HG03196 (cell line): ENCODE data around the gene RNLS.
"Not testable (repeated sequence)": the region's sequence is repeated elsewhere in the genome, so short reads cannot be mapped to it uniquely, and the experiment has no call there.

Source experiments
- ATAC-seq: cut with Tn5 transposase; IDR thresholded peaks from one replicate; pipeline ENCODE4 v1.9.1; 2021; ENCODE audit not compliant: unreplicated experiment

The RNLS gene

DNA sequence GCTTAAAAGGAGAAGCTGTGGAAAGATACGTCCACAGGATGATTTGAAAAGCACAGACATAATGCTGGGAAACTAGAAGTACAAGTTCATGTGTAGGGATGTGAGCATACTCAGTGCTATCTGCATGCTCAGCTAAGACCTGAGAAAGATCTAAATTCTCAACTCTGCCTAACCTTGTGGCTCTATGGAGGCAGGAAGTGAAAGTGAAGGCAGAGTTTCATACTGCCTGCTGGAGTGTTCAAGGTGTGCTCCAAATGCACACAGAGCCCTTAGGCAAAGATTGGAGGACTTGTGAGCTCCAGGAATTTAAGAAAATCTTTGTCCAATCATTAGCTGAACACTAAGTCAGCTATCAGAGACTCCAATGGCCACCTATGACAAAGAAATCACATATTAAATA is 190.9 kb downstream of the RNLS start:
- peak; percentile 82 for ATAC-seq

DNA sequence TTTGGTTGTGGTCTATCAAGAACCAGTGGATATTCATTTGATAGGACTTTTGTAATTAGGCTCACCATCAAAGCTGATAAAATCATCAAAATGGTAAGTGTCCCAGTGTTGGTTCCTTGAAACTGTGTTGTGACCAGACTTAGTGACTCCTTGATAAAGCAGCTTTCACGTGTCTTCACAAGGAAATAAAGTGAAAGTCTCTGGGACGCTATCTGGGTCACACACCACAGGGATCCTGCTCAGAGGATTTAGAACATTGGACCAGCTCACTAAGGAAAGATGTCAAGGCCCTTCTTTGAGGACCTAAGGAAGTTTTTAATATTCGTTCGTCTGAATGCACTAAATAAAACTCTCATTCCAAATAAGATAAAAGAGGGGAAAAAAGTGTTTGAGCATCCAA is 193.1 kb downstream of the RNLS start:
- ATAC-seq: no peak

GRCh38 chr10:88389456-88389855 is 193.7 kb downstream of the RNLS start:
- no peak for ATAC-seq

- no peak for ATAC-seq
Measured at GRCh38 chr10:88388324-88388723, 194.8 kb downstream of the RNLS start.

DNA sequence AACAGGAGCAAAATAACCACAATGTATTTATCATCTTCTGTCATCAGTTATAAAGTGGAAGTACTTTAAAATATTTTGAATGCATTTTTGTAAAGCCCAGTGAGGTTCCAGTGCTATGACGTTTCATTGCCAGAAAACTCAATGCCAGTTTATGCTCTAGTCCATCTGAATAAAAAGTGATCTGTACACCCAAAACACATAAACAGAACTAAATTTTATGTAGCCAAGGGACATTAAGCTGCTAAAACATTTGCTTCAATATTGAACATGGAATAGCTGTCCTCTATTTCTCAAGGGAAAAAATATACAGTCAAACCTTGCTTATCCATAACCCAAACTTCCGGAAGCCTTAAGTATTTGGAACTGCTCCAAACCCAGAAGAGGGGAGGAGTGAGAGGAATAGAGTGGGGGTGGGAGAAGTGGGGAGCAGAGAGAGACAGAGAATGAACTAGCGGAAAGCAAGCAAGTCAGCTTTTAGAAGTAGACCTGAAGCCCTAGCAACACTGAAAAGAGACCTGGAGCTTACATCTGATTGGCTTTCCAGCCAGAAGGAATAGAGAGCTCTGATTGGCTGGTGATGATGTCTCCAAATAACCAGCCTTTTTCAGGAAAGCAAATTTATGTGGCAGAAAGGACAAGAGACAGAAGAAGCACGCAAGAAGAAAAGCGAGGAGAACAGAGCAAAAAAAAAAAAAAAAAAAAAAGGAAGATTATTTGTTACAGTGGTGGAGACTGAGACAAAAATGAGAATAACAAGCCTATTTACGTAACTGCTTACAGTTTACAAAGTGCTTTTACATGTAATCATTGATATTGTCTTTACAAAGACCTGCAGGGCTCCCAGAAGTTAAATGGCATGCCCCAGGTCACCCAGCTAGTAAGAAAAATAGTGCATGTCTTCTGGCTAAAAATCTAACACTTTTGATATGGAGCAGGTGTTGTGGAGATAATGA is 196.0 kb downstream of the RNLS start:
- ATAC-seq: no peak

DNA sequence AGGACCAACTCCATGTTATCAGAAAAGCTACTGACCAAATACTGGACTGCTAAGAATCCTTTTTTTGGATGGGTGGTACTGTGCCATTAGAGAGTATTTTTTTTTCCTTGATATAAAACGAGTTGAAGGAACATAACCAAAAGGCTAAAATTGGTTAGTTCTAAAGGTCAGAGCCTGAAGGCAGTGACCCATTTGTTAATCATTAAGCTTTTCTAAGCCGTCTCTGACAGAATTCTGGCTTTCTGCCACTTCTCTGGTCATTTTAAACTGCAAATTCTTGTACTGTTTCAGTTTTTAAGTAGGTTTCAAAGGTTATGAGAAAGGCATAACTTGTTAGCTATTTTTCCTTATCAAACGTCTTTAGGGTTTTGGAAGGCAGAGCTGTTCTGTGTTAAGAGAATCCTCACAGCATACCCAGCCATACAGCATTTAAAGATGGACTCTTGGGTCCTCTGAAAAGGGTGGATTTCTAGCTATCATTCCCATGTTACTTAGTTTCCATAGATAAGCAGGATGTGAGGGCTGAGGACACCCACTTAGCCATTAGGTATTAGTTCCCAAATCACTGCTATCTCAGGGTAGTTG is 196.8 kb downstream of the RNLS start:
- ATAC-seq: peak; percentile 46

DNA sequence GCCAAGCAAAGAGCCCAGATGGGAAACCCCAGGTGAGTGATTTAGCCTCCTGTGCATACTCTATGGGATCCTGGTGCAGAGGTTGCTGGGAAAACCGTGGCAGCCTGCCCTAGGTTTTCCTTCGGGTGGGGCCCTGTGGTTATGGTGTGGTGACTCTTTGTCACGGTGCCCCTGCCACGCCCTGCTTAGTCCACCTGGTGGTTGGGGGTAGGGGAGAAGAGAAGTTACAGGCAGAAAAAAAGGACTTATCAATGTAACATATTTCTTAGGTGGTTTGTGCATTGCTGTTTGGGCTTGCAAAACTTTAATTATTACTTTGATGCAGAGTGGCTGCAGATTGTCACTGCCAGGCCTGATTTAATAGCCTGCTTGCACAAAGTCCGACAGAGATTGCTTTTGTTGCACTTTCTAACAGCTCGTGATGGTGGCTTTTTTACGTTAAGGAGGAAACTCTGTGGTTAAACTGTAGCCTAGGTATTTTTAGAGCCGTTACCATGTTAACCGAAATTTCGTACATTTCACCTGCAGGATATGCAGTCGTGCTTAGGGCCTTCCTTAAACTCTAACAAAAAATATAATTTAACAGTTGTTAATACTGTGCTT is 197.4 kb downstream of the RNLS start:
- peak; percentile 74 for ATAC-seq

DNA sequence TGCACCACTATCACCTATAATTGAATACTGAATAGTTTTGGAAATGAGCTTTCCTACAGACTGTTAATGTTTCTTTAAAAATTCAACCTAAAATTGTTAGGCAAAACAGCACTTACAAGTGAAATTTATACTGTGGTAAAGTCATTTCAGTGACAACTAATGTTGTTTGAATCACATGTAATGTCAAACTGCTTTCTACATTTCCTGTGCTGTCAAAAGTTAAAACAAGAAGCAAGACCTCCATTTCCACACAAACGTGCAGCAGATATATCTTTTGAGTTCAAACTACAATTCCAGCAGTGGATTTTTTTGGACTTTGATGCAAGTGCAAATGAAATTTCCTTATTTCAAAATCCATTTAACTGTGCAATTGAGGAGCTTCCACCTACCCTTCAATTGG is 199.8 kb downstream of the RNLS start:
- ATAC-seq: no peak

- ATAC-seq: no peak
Measured at GRCh38 chr10:88382699-88383098, 200.4 kb downstream of the RNLS start.

GRCh38 chr10:88379575-88379974 is 203.5 kb downstream of the RNLS start:
- ATAC-seq: no peak

DNA sequence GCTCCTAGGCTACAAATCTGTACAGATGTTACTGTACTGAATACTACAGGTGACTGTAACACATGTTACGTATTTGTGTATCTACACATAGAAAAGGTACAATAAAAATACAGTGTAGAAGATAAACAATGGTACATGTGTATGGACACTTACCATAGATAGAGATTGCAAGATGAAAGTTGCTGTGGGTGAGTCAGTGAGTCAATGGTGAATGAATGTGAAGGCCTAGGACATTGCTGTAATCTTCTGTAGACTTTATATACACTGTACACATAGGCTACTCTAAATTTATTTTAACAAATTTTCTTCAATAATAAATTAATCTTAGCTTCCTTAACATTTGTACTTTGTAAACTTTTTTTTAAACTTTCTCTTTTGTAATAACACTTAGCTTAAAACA is 205.6 kb downstream of the RNLS start:
- no peak for ATAC-seq

DNA sequence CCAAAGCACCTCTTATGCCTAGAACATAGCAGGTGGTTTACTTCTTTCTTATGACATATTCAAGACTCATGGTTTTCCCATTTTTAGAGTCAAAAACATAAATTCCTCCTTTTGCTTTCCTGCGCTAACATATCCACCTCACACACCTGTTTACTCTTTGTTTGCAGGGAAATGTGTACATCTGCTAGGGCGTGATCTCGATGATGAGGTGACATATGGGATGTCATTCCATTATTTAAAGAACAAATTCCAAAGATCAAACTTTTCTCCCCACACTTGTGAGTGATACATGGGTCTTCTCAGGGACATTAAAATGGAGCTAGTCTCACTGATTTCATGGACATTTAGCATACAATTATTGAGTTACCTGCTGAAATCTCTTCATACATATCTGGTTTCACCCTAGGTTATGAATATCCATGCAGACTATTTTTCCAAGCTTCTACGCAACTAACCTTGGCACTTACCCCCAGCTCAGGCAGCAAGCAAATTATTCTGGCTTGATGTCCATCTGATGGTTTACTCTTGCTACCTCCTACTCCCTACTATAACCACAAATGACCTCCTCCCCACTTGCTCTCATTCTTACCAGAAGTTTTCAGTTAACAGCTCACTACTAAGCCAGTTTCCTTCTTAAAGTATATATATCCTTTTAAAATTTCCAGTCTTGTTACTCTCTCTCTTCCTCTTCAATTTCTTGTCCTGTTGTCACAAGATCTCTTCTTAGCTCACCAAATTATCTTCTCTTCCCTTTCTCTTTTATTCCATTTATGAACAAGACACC is 208.5 kb downstream of the RNLS start:
- ATAC-seq: no peak

- ATAC-seq: no peak
Measured at GRCh38 chr10:88372881-88373592, 210.1 kb downstream of the RNLS start.

DNA sequence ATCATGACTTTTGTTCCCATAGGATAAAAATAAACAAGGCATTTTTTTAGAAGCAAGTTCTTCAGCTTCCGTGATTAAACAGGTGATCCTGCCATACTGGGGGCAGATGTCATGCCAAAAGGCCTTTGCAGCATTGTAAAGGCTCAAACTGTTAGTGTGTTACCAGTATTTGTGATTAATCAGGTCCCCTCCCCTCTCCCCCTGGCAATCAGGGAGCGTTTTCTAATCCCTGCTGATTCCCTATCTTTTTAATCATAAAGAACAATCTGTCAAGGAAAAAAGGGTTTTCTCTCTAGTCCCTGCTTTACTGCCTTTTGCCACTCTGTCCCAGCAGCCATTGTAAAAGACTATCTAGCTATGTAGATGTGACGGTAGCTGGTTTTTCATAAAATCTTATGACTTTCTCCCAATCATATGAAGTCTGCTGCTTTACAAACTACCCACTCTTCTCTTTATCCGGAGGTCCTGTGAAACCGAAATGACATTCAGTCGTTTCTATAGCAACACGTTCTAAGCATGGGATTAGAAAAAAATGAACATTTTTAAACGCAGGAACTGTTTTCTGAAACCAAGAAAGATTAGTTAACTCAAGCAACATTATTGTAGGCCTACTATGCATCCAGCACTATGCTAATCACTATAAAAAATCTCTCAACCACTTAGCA is 210.9 kb downstream of the RNLS start:
- ATAC-seq: no peak

- ATAC-seq: no peak
Measured at GRCh38 chr10:88370713-88371112, 212.4 kb downstream of the RNLS start.

DNA sequence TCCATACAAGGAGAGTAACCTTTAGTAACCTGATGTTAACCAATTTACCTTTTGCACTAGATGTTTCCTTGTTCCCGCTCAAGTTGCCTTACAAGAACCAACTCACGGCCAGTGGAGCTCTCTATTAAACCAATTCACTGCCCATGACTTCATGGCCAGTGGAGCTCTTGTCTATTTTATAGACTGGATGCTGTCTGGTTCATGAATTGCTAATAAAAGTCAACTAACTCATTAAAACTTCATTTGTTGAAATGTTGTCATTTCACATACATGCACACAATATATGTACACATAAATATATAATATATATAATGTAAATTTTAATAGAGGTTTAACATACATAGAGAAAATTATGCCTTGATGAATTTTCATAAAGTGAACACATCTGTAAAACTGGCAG is 216.3 kb downstream of the RNLS start:
- ATAC-seq: no peak

DNA sequence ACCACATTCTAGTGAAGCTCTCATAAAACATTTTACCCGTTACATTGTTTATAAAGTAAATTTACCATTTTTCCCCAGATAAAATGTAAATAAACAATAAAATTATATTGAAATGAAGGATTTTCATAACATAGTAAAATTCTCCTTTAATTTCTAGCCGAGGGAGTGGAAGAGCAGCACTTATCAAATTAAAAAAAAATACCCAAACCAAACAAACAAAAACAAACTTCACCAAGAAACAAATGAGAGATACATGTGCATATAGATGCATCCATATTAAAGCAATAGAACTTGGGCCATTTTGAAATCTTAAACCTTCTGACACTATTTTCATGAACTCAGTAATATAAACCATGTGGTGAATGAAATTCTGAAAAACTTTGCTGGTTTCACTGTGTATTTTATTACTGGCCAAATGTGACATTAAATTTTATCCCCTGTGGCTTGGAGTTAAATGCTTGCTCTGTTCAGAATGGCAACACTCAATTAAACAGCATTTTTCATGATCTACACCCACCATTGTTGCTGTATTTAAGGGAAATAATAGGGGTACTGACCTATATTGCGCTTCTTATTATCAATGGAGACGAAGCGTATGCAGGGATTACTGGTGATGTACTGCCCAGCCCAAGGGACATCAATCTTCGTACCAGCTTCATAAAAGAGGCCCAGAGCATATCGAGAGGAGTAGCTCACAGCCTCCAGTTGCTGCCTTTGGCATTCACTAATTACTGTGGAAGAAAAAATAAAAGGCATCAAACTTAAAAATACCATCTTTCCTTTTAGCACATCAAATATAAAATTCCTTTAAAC is 220.9 kb downstream of the RNLS start:
- no peak for ATAC-seq

DNA sequence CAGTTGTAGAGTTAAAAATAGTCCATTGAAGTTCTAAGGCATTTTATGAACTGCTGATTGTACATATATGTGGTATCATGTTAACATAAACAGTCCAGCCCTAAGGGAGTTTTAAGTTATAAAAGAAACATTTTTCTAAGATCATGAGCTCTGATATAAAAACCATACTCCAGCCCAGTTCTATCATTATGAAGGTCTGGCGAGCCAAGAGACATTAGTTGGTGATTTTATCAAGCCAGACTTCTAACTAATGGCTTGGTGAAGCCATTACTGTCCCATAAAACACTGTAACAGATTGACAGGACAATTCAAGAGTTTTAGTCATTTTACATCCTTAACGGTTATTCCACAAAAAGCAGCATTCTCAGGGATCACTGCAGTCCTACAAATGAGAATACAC is 221.6 kb downstream of the RNLS start:
- ATAC-seq: no peak

GRCh38 chr10:88355750-88356149 is 227.4 kb downstream of the RNLS start:
- ATAC-seq: not testable (repeated sequence)
